Kidney epithelial cell (primary cell): ENCODE results near the gene TGFBR3. TPM values are rescaled to one million over a fixed set of nuclear protein-coding genes. Genes with fewer than 3 reads are reported as not detected.

Experiments used
- DNase-seq: peaks from one replicate; pipeline ENCODE4 v3.0.0-alpha.2; 2010; ENCODE audit warnings: low read depth
- H3K27me3 ChIP-seq: 2 replicates; pipeline ENCODE4 v1.6.0; 2011; ENCODE audit warnings: low read length; ENCODE audit not compliant: control insufficient read depth, insufficient read depth
- H3K36me3 ChIP-seq: 2 replicates; pipeline ENCODE4 v1.5.1; 2011; ENCODE audit warnings: low read length; ENCODE audit not compliant: control insufficient read depth, insufficient read depth
- H3K4me3 ChIP-seq: 2 replicates; pipeline ENCODE4 v1.5.1; 2011; ENCODE audit warnings: low read depth, mild to moderate bottlenecking, control low read depth, low read length
- CTCF ChIP-seq: IDR thresholded peaks from 2 replicates; pipeline ENCODE4 v1.5.1; 2011; ENCODE audit warnings: mild to moderate bottlenecking, moderate library complexity, low read length, control low read depth, inconsistent platforms; ENCODE audit not compliant: insufficient read depth, poor library complexity, severe bottlenecking
- total RNA-seq: library from RNA; depleted of rRNA; stranded (reverse); fragments of >200 nt; gene quantifications from 2 replicates; pipeline ENCODE4 v1.2.3, GENCODE V29; 2015

Gene TGFBR3
- total RNA-seq, 1 donor from 2014 or later, result 5.5 TPM

DNA sequence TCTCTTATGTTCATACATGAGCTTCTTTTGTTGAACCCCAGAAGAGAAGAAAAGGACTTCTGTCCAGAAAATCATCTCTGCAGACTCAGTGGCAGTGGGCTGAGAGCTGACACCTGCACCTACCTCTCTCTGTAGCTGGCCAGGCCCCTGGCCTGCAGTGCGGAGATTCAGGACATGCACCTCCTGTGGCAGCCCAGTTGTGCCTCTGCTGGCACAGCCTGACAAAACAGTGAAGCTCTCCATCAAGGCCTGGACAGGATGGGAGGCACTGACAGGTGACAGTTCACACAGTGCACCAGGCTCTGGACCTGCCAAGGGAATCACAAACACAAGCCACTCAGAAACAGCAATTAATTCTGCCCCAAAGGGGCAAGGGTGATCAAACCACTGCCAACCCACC, 88.8 kb downstream of the TGFBR3 start:
- Histone ChIP-seq H3K4me3 (no peak overlapping the region), H3K27me3 (no peaks in the 10 kb centered on the region), H3K36me3 (no peaks in the 10 kb centered on the region)
- DNase-seq, result no peak
- TF ChIP-seq CTCF, result no peak

- no peak for DNase-seq
- Histone ChIP-seq H3K36me3 (no peaks in the 10 kb centered on the region), H3K27me3 (no peaks in the 10 kb centered on the region), H3K4me3 (no peak overlapping the region)
- TF ChIP-seq CTCF, result no peak
Measured at GRCh38 chr1:91796390-91796654, 89.6 kb downstream of the TGFBR3 start.

DNA sequence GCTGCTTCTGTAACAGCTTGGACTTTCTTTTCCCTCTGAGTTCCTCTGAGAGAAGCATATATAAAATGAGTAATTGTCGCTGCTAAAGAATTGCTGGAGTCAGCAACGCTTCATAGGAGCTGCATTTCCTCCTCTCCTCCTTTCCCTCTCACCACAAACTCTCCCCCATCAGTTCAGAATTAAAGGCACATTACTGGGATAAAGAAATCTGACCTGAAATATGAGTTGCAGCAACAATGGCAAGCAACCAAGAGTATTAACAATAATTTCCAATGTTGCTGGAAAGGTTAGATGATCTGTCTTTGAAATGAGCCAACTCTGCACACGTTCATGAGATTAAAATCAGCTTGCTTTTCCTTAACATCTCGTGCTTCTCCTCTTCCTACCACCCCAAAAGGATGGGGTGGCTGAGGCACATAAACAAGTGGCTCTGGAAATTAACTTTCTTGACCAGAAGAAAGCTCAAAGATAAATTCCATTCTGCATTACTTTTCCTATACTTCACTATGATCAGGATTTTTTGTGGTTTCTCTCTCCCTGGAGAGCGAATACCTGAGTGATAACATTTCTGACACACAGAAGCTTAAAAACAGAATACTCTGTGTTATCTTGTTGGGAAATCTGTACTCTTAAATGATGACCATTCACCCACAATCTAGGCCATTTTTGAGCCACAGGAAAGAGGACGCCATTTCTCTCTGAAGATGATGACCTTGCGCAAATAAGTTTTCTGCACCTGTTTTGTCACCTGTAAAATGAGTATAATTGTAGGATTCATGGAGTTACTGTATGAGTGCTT, 90.2 kb downstream of the TGFBR3 start:
- Histone ChIP-seq H3K36me3 (no peaks in the 10 kb centered on the region), H3K27me3 (no peaks in the 10 kb centered on the region), H3K4me3 (no peak overlapping the region)
- DNase-seq, result no peak
- TF ChIP-seq CTCF, result no peak

DNA sequence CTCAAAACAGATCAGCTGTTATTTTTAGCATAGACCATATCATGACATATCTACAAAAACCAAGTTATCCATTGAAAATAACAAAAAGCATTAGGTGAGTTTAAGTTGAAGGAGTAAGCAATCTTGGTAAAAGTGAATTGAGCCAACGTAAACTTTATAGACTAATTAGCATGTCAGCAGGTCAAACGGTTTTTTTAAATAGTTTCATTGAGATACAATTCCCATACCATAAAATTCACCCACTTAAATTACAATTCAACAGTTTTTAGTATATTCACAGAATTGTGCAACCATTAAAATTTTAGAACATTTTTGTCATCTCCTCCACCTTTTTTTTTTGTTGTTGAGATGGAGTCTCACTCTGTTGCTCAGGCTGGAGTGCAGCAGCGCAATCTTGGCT, 92.1 kb downstream of the TGFBR3 start:
- no peaks in the 10 kb centered on the region for H3K27me3 ChIP-seq

GRCh38 chr1:91793189-91793588, 92.8 kb downstream of the TGFBR3 start:
- TF ChIP-seq CTCF, result no peak
- H3K4me3 ChIP-seq, result no peak overlapping the region
- DNase-seq, result no peak
- no peaks in the 10 kb centered on the region for H3K27me3 ChIP-seq
- H3K36me3 ChIP-seq, result no peaks in the 10 kb centered on the region

More for the DNA sequence above, 92.1 kb downstream of the TGFBR3 start:
- no peaks in the 10 kb centered on the region for H3K36me3 ChIP-seq
- H3K4me3 ChIP-seq, result no peak overlapping the region
- no peak for DNase-seq
- no peak for TF ChIP-seq CTCF

- DNase-seq, result no peak
- no peaks in the 10 kb centered on the region for H3K27me3 ChIP-seq
- no peaks in the 10 kb centered on the region for H3K36me3 ChIP-seq
- no peak for TF ChIP-seq CTCF
- no peak overlapping the region for H3K4me3 ChIP-seq
Measured at GRCh38 chr1:91792489-91793071, 93.4 kb downstream of the TGFBR3 start.
